Fibroblast of gingiva (primary cell): ENCODE results near the gene FTO.
A peak's percentile ranks its signal among the peaks of the same experiment; 100 is the strongest.

Experiments
- DNase-seq: peaks from one replicate; pipeline ENCODE4 v3.0.0-alpha.2; 2011; ENCODE audit warnings: low read depth

The FTO gene

GRCh38 chr16:53782148-53782547 is 78.2 kb downstream of the FTO start:
- DNase-seq = no peak

- no peak for DNase-seq
Measured at GRCh38 chr16:53784291-53784690, 80.3 kb downstream of the FTO start.

GRCh38 chr16:53785044-53785443 is 81.1 kb downstream of the FTO start:
- DNase-seq = peak; percentile 45

- DNase-seq = no peak
Measured at GRCh38 chr16:53785916-53786315, 82.0 kb downstream of the FTO start.

- DNase-seq = no peak
Measured at GRCh38 chr16:53787423-53787822, 83.5 kb downstream of the FTO start.

- DNase-seq = peak; percentile 90
Measured at GRCh38 chr16:53789137-53789536, 85.2 kb downstream of the FTO start.

GRCh38 chr16:53792161-53792951 is 88.4 kb downstream of the FTO start:
- DNase-seq = no peak

- DNase-seq = no peak
Measured at GRCh38 chr16:53803451-53803850, 99.5 kb downstream of the FTO start.

GRCh38 chr16:53803998-53804397 is 100.0 kb downstream of the FTO start:
- no peak for DNase-seq

GRCh38 chr16:53804467-53804866 is 100.5 kb downstream of the FTO start:
- DNase-seq = no peak

- no peak for DNase-seq
Measured at GRCh38 chr16:53805113-53805512, 101.2 kb downstream of the FTO start.

- DNase-seq = no peak
Measured at GRCh38 chr16:53805752-53806151, 101.8 kb downstream of the FTO start.

GRCh38 chr16:53809088-53809932 is 105.4 kb downstream of the FTO start:
- peak; percentile 84 for DNase-seq

- no peak for DNase-seq
Measured at GRCh38 chr16:53812914-53813313, 109.0 kb downstream of the FTO start.

- no peak for DNase-seq
Measured at GRCh38 chr16:53814801-53815200, 110.8 kb downstream of the FTO start.

GRCh38 chr16:53816211-53816836 is 112.4 kb downstream of the FTO start:
- peak; percentile 17 for DNase-seq

GRCh38 chr16:53817117-53817755 is 113.3 kb downstream of the FTO start:
- DNase-seq = peak; percentile 85

- no peak for DNase-seq
Measured at GRCh38 chr16:53817812-53818550, 114.0 kb downstream of the FTO start.

GRCh38 chr16:53821487-53821886 is 117.5 kb downstream of the FTO start:
- DNase-seq = no peak

GRCh38 chr16:53821957-53822625 is 118.1 kb downstream of the FTO start:
- peak; percentile 81 for DNase-seq

- DNase-seq = no peak
Measured at GRCh38 chr16:53822936-53823529, 119.1 kb downstream of the FTO start.
